Activated T-cell treated with anti-CD3 and anti-CD28 coated beads, Interleukin-2, amount 50 U/mL, for 24 hours (primary cell): ENCODE measurements around the gene MBD6.

Experiments
- DNase-seq: peaks from one replicate; pipeline ENCODE4 v3.0.0-alpha.2; 2020
- H3K27ac Mint-ChIP-seq: 2 replicates; pipeline ENCODE4 v1.8.0; 2020; ENCODE audit warnings: mild to moderate bottlenecking, mixed read lengths
- H3K27me3 Mint-ChIP-seq: 2 replicates; pipeline ENCODE4 v1.8.0; 2020; ENCODE audit warnings: mixed read lengths
- H3K36me3 Mint-ChIP-seq: 2 replicates; pipeline ENCODE4 v1.8.0; 2020; ENCODE audit warnings: low read depth, mixed read lengths
- H3K4me1 Mint-ChIP-seq: 2 replicates; pipeline ENCODE4 v1.8.0; 2020; ENCODE audit warnings: low read depth, mixed read lengths
- H3K4me3 Mint-ChIP-seq: 2 replicates; pipeline ENCODE4 v1.8.0; 2020; ENCODE audit warnings: mild to moderate bottlenecking, moderate library complexity, mixed read lengths
- H3K9me3 Mint-ChIP-seq: 2 replicates; pipeline ENCODE4 v1.8.0; 2020; ENCODE audit warnings: mixed read lengths

MBD6 gene

DNA sequence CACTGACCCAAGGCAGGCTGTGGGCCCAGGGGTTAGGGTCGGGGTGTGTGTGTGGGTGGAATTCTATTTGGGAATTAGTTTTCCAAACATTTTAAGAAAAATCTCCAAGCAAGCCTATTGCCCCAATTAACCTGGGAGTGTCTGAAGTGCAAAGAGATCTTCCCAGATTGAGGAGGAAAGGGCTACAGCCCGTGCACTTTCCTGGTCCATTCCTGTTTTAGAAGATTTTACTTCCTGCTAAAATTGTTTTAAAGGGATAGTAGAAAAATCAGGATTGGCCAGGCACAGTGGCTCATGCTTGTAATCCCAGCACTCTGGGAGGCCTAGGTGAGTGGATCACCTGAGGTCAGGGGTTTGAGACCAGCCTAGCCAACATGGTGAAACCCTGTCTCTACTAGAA is 19.1 kb downstream of the MBD6 start:
- H3K9me3 Mint-ChIP-seq, result no peaks in the 10 kb centered on the region
- H3K27ac Mint-ChIP-seq, result no peak overlapping the region
- H3K27me3 Mint-ChIP-seq, result no peaks in the 10 kb centered on the region
- H3K4me3 Mint-ChIP-seq, result no peak overlapping the region
- H3K36me3 Mint-ChIP-seq, result peaks cover 82% of the 10 kb centered on the region
- DNase-seq, result no peak
- H3K4me1 Mint-ChIP-seq, result peaks cover 29% of the 10 kb centered on the region

DNA sequence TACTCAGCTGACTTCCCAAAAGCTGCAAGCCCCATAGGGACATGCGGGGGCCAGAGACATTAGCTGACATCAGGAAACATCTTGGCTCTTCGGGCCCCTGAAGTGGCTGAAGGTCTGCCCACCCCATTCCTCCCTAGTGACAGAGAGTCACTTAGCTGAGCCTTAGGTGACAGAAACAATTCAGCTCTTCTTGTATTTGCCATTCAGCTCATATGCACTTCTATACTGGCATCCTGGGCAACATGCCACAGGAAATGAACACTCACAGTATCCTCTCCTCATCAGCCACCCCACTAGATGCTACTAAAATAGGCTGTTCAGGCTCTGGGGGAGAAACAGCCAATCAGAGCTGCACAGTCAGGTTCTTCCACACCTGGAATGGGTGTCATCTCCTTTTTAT is 21.0 kb downstream of the MBD6 start:
- no peak overlapping the region for H3K4me3 Mint-ChIP-seq
- DNase-seq, result no peak
- no peaks in the 10 kb centered on the region for H3K27me3 Mint-ChIP-seq
- H3K9me3 Mint-ChIP-seq, result no peaks in the 10 kb centered on the region
- H3K36me3 Mint-ChIP-seq, result peaks cover 69% of the 10 kb centered on the region
- H3K4me1 Mint-ChIP-seq, result peaks cover 37% of the 10 kb centered on the region
- peak overlapping the region; percentile 38 for H3K27ac Mint-ChIP-seq

DNA sequence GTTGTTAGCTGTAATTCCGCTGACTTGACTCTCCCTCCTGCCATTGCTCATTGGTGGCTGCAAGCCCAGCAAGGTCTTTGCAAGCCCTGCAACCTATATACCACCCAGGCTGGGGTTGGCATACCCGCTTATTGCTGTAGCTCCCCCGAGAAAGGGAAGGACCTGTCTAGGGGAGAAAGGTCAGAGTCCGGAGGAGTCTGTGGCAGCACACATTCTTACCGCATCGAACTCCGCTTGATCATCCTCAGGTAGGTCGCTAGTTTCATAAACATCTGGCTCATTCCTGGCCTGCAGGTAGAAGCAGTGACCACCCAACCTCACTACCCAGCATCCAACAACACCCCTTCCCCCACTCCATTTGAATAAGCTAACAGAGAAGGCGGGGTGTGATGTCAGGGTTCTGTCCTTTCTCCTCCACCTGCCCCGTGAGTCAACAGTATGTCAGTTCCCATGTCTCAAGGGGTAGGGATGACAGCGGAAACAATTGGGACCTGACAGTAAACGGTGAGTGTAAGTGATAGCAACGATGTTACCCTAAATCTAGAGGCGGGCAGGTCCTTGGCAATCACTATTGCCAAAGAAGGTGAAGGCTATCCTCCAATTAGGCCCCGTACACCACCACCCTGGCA is 23.3 kb downstream of the MBD6 start:
- peaks cover 50% of the 10 kb centered on the region for H3K4me1 Mint-ChIP-seq
- H3K27ac Mint-ChIP-seq, result peak overlapping the region; percentile 96
- peaks cover 47% of the 10 kb centered on the region for H3K36me3 Mint-ChIP-seq
- no peaks in the 10 kb centered on the region for H3K9me3 Mint-ChIP-seq
- H3K27me3 Mint-ChIP-seq, result peaks cover 7% of the 10 kb centered on the region
- no peak for DNase-seq
- H3K4me3 Mint-ChIP-seq, result peak overlapping the region; percentile 91

GRCh38 chr12:57546438-57547287 is 24.0 kb downstream of the MBD6 start, which contains the start of gene DCTN2:
Gene DCTN2 (minus strand): TSS chr12:57547192. CDS start chr12:57547063, 129 bp downstream.
- H3K4me1 Mint-ChIP-seq, result peaks cover 48% of the 10 kb centered on the region

GRCh38 chr12:57547288-57548012 is 24.8 kb downstream of the MBD6 start:
- H3K9me3 Mint-ChIP-seq, result no peaks in the 10 kb centered on the region
- H3K4me3 Mint-ChIP-seq, result peak overlapping the region; percentile 91
- H3K4me1 Mint-ChIP-seq, result peaks cover 48% of the 10 kb centered on the region
- peaks cover 7% of the 10 kb centered on the region for H3K27me3 Mint-ChIP-seq
- H3K27ac Mint-ChIP-seq, result peak overlapping the region; percentile 96
- no peak for DNase-seq
- peaks cover 32% of the 10 kb centered on the region for H3K36me3 Mint-ChIP-seq

More at GRCh38 chr12:57546438-57547287, 24.0 kb downstream of the MBD6 start, which contains the start of gene DCTN2:
- peak; percentile 93 for DNase-seq
- Mint-ChIP-seq H3K27me3 (peaks cover 7% of the 10 kb centered on the region), H3K9me3 (no peaks in the 10 kb centered on the region), H3K4me3 (peak within 1 kb of the TSS; percentile 91), H3K36me3 (peaks cover 40% of the 10 kb centered on the region), H3K27ac (peak within 1 kb of the TSS; percentile 96)

DNA sequence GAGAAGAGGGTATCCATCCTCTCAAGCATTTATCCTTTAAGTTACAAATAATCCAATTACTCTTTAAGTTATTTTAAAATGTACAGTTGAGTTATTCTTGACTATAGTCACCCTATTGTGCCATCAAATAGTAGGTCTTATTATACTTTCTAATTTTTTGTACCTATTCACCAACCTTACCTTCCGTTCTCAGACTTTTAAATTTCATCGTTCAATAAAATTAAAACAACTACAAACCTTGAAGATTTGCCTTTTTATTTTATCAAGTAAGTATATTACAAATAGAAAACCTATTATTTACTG is 25.3 kb downstream of the MBD6 start:
- Mint-ChIP-seq H3K27ac (no peak overlapping the region), H3K4me3 (peak overlapping the region; percentile 91), H3K4me1 (peaks cover 48% of the 10 kb centered on the region), H3K27me3 (peaks cover 7% of the 10 kb centered on the region), H3K36me3 (peaks cover 28% of the 10 kb centered on the region), H3K9me3 (no peaks in the 10 kb centered on the region)
- no peak for DNase-seq

GRCh38 chr12:57548488-57548887 is 25.9 kb downstream of the MBD6 start:
- no peaks in the 10 kb centered on the region for H3K9me3 Mint-ChIP-seq
- no peak overlapping the region for H3K4me3 Mint-ChIP-seq
- H3K36me3 Mint-ChIP-seq, result peaks cover 25% of the 10 kb centered on the region
- DNase-seq, result no peak
- H3K27ac Mint-ChIP-seq, result no peak overlapping the region
- H3K4me1 Mint-ChIP-seq, result peaks cover 46% of the 10 kb centered on the region
- H3K27me3 Mint-ChIP-seq, result peaks cover 7% of the 10 kb centered on the region

DNA sequence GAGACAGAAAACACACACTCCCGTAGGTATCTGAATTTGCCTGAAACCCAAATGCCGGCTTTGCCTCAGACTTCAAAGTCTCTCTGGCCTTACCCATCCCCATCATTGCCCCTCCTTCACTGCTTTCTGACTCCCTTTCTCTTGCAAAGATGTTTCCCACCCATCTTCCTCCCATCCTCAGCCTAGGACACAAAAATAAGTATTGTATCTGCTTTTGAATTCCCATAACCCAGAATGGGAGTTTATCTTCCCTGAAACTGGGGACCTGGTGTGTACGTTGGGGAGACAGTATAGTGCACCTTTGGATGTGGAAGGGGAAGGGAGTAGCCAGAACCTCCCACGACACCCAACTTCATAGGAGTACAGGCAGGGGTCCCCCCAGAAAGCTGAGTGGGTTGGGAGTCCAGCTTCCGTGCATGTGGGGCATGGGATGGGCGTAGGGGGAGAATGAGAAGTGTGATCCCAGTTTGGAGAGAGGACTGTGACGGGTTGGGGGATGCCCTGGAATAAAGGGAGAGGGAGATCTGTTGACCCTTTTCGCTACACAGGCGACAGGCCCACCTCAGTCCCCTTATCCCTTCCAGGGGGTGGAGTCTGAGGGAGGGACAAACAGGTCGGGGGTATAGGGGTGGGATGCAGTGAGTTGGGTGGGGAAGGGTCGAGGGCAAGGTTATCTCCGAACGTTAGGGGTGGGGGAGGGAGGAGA is 26.7 kb downstream of the MBD6 start:
- peaks cover 39% of the 10 kb centered on the region for H3K4me1 Mint-ChIP-seq
- H3K4me3 Mint-ChIP-seq, result peak overlapping the region; percentile 82
- DNase-seq, result no peak
- peak overlapping the region; percentile 46 for H3K27ac Mint-ChIP-seq
- peaks cover 23% of the 10 kb centered on the region for H3K36me3 Mint-ChIP-seq
- H3K27me3 Mint-ChIP-seq, result peaks cover 7% of the 10 kb centered on the region
- no peaks in the 10 kb centered on the region for H3K9me3 Mint-ChIP-seq

DNA sequence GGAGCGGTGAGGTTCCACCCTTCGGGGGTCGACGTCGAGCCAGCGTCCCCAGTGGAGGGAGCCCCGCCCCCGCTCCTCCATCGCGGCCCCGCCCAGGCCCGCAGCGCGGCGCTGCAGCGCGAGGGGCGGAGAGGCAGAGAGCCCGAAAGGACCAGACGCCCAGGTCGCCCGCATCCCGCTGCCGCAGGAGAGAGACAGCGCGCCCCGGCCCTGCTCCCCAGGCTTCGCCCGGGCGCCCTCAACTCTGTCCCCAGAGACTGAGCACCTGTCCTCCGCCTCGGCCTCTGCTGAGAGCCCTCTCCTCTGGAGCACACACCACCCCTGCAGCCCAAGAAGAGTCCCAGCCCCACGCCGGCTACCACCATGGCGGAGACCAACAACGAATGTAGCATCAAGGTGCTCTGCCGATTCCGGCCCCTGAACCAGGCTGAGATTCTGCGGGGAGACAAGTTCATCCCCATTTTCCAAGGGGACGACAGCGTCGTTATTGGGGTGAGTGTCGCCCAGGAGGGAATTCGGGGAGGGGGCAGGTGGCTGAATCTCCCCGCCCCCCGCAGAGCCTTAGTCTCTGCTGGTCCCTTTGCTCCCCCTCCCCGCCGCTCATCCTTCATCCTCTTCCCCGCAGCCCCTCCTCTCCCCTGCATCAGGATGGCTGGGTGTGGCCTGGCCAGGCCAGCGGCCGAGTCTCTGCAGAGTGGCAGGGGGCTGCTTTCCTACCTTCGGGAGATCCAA is 27.5 kb downstream of the MBD6 start, which contains the start of gene KIF5A:
Gene KIF5A (plus strand): TSS at position 136 of the 732 bp plus-strand sequence. CDS start 228 bp downstream, at position 364.
- peak within 1 kb of the TSS; percentile 46 for H3K27ac Mint-ChIP-seq

GRCh38 chr12:57550641-57551549 is 28.3 kb downstream of the MBD6 start:
- Mint-ChIP-seq H3K27me3 (peaks cover 7% of the 10 kb centered on the region), H3K4me1 (peaks cover 26% of the 10 kb centered on the region), H3K27ac (no peak overlapping the region), H3K36me3 (peaks cover 11% of the 10 kb centered on the region), H3K9me3 (no peaks in the 10 kb centered on the region), H3K4me3 (peak overlapping the region; percentile 82)
- DNase-seq, result no peak

More for the DNA sequence above, 27.5 kb downstream of the MBD6 start, which contains the start of gene KIF5A:
- peaks cover 7% of the 10 kb centered on the region for H3K27me3 Mint-ChIP-seq
- no peaks in the 10 kb centered on the region for H3K9me3 Mint-ChIP-seq
- peak; percentile 80 for DNase-seq
- peak within 1 kb of the TSS; percentile 82 for H3K4me3 Mint-ChIP-seq
- H3K4me1 Mint-ChIP-seq, result peaks cover 34% of the 10 kb centered on the region
- H3K36me3 Mint-ChIP-seq, result peaks cover 18% of the 10 kb centered on the region

DNA sequence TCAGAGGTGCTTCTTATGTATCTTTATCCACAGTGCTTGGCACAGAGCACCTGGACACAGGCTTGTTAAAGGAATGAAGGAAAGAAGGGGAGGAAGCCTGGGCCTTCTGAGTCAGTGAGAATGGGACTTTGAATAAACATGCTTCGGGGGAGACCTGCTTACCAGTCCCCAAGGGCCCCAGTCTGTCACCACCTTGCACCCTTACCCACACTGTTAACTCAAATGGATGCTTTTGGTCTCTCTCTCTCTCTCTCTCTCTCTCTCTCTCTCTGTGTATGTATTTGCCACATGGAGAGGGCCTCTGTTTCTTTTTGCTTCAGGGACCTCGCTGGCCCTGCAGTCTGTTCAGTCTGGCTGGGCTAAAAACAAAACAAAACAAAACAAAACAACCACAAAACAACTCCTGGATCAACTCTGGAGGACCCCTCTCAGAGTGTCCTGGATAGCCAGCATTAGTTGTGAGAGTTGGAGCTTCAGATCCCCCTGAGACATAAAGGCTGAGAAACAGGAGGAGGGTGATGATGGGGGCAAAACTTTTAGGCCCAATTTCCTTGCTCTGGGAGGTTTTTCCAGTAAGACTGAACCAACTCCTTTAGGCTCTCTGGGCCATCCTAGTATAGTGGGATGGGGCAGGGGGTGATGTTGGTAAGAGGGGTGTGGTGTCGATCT is 29.1 kb downstream of the MBD6 start:
- no peak for DNase-seq
- H3K27ac Mint-ChIP-seq, result no peak overlapping the region
- no peak overlapping the region for H3K4me3 Mint-ChIP-seq

GRCh38 chr12:57552306-57552651 is 29.7 kb downstream of the MBD6 start:
- no peak overlapping the region for H3K4me3 Mint-ChIP-seq
- no peaks in the 10 kb centered on the region for H3K9me3 Mint-ChIP-seq
- no peak overlapping the region for H3K27ac Mint-ChIP-seq
- no peaks in the 10 kb centered on the region for H3K36me3 Mint-ChIP-seq
- H3K4me1 Mint-ChIP-seq, result peaks cover 19% of the 10 kb centered on the region
- no peak for DNase-seq
- H3K27me3 Mint-ChIP-seq, result peaks cover 7% of the 10 kb centered on the region

More for the DNA sequence above, 29.1 kb downstream of the MBD6 start:
- H3K36me3 Mint-ChIP-seq, result peaks cover 2% of the 10 kb centered on the region
- H3K4me1 Mint-ChIP-seq, result peaks cover 21% of the 10 kb centered on the region
- peaks cover 7% of the 10 kb centered on the region for H3K27me3 Mint-ChIP-seq
- H3K9me3 Mint-ChIP-seq, result no peaks in the 10 kb centered on the region
